Ishikawa (cell line): ENCODE results near the gene COMMD3.

Source experiments
- CEBPB ChIP-seq: IDR thresholded peaks from 2 replicates; pipeline ENCODE4 v1.6.1; 2012
- CREB1 ChIP-seq: IDR thresholded peaks from 2 replicates; pipeline ENCODE4 v1.6.1; 2012; ENCODE audit warnings: low read depth
- EGR1 ChIP-seq: IDR thresholded peaks from 2 replicates; pipeline ENCODE4 v1.6.1; 2012
- EP300 ChIP-seq: IDR thresholded peaks from 2 replicates; pipeline ENCODE4 v1.6.1; 2012; ENCODE audit warnings: borderline replicate concordance
- FOXM1 ChIP-seq: IDR thresholded peaks from 2 replicates; pipeline ENCODE4 v1.6.1; 2012; ENCODE audit warnings: low read depth, borderline replicate concordance
- NFIC ChIP-seq: IDR thresholded peaks from 2 replicates; pipeline ENCODE4 v1.6.1; 2012
- RAD21 ChIP-seq: IDR thresholded peaks from 2 replicates; pipeline ENCODE4 v1.6.1; 2012; ENCODE audit warnings: low read depth
- TAF1 ChIP-seq: IDR thresholded peaks from 2 replicates; pipeline ENCODE4 v1.6.1; 2012; ENCODE audit warnings: low read depth, mild to moderate bottlenecking
- TCF12 ChIP-seq: IDR thresholded peaks from 2 replicates; pipeline ENCODE4 v1.6.1; 2012; ENCODE audit warnings: low read depth
- TEAD4 ChIP-seq: IDR thresholded peaks from 2 replicates; pipeline ENCODE4 v1.6.1; 2012
- USF1 ChIP-seq: IDR thresholded peaks from 2 replicates; pipeline ENCODE4 v1.6.1; 2012
- YY1 ChIP-seq: IDR thresholded peaks from 2 replicates; pipeline ENCODE4 v1.6.1; 2012; ENCODE audit warnings: low read depth
- ZBTB7A ChIP-seq: IDR thresholded peaks from 2 replicates; pipeline ENCODE4 v1.6.1; 2012; ENCODE audit warnings: low read depth
- TF ChIP-seq, protein P1 (sequence below): IDR thresholded peaks from 2 replicates; pipeline ENCODE4 v1.6.1; 2012; ENCODE audit warnings: low read depth, mild to moderate bottlenecking
- TF ChIP-seq, protein P2 (sequence below): IDR thresholded peaks from 2 replicates; pipeline ENCODE4 v1.6.1; 2012

COMMD3 gene

GRCh38 chr10:22368981-22369380, 52.8 kb downstream of the COMMD3 start:
- TF ChIP-seq CEBPB (no peak), FOXM1 (no peak), CREB1 (no peak), TEAD4 (no peak), NFIC (no peak), ZBTB7A (no peak), EGR1 (no peak), USF1 (no peak), TAF1 (no peak), YY1 (no peak), EP300 (no peak), RAD21 (no peak), TCF12 (no peak)
- TF ChIP-seq, protein P1, sequence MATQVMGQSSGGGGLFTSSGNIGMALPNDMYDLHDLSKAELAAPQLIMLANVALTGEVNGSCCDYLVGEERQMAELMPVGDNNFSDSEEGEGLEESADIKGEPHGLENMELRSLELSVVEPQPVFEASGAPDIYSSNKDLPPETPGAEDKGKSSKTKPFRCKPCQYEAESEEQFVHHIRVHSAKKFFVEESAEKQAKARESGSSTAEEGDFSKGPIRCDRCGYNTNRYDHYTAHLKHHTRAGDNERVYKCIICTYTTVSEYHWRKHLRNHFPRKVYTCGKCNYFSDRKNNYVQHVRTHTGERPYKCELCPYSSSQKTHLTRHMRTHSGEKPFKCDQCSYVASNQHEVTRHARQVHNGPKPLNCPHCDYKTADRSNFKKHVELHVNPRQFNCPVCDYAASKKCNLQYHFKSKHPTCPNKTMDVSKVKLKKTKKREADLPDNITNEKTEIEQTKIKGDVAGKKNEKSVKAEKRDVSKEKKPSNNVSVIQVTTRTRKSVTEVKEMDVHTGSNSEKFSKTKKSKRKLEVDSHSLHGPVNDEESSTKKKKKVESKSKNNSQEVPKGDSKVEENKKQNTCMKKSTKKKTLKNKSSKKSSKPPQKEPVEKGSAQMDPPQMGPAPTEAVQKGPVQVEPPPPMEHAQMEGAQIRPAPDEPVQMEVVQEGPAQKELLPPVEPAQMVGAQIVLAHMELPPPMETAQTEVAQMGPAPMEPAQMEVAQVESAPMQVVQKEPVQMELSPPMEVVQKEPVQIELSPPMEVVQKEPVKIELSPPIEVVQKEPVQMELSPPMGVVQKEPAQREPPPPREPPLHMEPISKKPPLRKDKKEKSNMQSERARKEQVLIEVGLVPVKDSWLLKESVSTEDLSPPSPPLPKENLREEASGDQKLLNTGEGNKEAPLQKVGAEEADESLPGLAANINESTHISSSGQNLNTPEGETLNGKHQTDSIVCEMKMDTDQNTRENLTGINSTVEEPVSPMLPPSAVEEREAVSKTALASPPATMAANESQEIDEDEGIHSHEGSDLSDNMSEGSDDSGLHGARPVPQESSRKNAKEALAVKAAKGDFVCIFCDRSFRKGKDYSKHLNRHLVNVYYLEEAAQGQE: no peak

DNA sequence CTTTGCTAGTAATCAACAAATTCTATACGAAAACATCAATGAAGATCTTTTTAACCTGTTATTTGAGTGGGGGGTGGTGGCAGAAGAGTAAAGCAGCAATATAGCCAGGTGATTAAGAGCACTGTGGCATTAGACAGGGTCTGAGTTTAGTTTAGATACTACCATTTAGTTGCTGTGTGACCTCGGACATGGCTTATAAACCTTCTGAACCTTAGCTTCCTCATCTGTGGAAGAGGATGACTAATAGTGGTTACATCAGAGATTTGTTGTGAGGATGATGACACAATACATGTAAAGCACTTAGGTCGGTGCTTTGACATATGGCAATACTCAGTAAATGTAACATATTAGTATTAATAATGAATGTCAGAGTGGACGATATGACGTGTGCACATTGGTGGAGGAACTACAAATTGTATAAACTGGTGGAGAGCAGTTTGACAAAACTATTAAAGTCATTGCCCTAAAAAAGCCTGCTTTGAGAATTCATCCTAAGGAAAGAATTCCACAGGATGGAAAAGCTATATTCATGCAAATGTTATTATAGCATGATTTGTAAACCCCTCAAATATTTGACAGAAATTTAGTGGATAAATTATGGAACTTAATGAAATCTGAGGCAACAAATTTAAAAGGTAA, 53.4 kb downstream of the COMMD3 start:
- TF ChIP-seq NFIC (no peak), EGR1 (no peak), ZBTB7A (no peak), CEBPB (no peak), TEAD4 (no peak), TAF1 (no peak), USF1 (no peak), TCF12 (no peak), CREB1 (no peak), EP300 (no peak), YY1 (no peak), FOXM1 (no peak), RAD21 (no peak)
- TF ChIP-seq, protein P2, sequence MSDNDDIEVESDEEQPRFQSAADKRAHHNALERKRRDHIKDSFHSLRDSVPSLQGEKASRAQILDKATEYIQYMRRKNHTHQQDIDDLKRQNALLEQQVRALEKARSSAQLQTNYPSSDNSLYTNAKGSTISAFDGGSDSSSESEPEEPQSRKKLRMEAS: no peak
- TF ChIP-seq, protein P1: no peak
